ENCODE measurements around the gene KAT2B.
"Not testable (repeated sequence)": the region's sequence is repeated elsewhere in the genome, so short reads cannot be mapped to it uniquely, and the experiment has no call there.

KAT2B gene

GRCh38 chr3:20042331-20042730 is 2.1 kb downstream of the KAT2B start:
- no peak for DNase-seq

GRCh38 chr3:20043396-20043795 is 3.1 kb downstream of the KAT2B start:
- DNase-seq: no peak

GRCh38 chr3:20043825-20044224 is 3.6 kb downstream of the KAT2B start:
- no peak for DNase-seq

GRCh38 chr3:20045141-20045540 is 4.9 kb downstream of the KAT2B start:
- not testable (repeated sequence) for DNase-seq

- no peak for DNase-seq
Observed at GRCh38 chr3:20046556-20046955, 6.3 kb downstream of the KAT2B start.

- no peak for DNase-seq
Observed at GRCh38 chr3:20047341-20047779, 7.1 kb downstream of the KAT2B start.

GRCh38 chr3:20047976-20048883 is 8.0 kb downstream of the KAT2B start:
- no peak for DNase-seq

- no peak for DNase-seq
Observed at GRCh38 chr3:20051123-20051806, 11.0 kb downstream of the KAT2B start.

GRCh38 chr3:20052851-20053250 is 12.6 kb downstream of the KAT2B start:
- no peak for DNase-seq

GRCh38 chr3:20054549-20054987 is 14.3 kb downstream of the KAT2B start:
- DNase-seq: no peak

- DNase-seq: no peak
Observed at GRCh38 chr3:20055020-20055775, 15.0 kb downstream of the KAT2B start.

- DNase-seq: no peak
Observed at GRCh38 chr3:20055842-20056241, 15.6 kb downstream of the KAT2B start.

GRCh38 chr3:20056725-20057611 is 16.7 kb downstream of the KAT2B start:
- no peak for DNase-seq

GRCh38 chr3:20057612-20058180 is 17.4 kb downstream of the KAT2B start:
- DNase-seq: no peak

GRCh38 chr3:20059929-20060328 is 19.7 kb downstream of the KAT2B start:
- DNase-seq: no peak

GRCh38 chr3:20060974-20061685 is 20.9 kb downstream of the KAT2B start:
- DNase-seq: no peak

- DNase-seq: no peak
Observed at GRCh38 chr3:20062996-20063395, 22.8 kb downstream of the KAT2B start.

GRCh38 chr3:20064387-20064786 is 24.1 kb downstream of the KAT2B start:
- no peak for DNase-seq

- DNase-seq: no peak
Observed at GRCh38 chr3:20064796-20065564, 24.7 kb downstream of the KAT2B start.

GRCh38 chr3:20066079-20066478 is 25.8 kb downstream of the KAT2B start:
- no peak for DNase-seq

Data from activated gamma-delta T cell (primary cell).